SK-N-SH treated with all-trans-retinoic acid at 6 μM for 48 hours (cell line): Measurements from ENCODE around the gene ASIC3.
"Not testable (repeated sequence)": the region's sequence is repeated elsewhere in the genome, so short reads cannot be mapped to it uniquely, and the experiment has no call there.

Experiments
- ARNTL ChIP-seq: fragments of 450-650 bp; formaldehyde crosslinking; IDR thresholded peaks from 2 replicates; pipeline ENCODE4 v1.5.0; 2020; ENCODE audit warnings: low read depth, mild to moderate bottlenecking, moderate library complexity, borderline replicate concordance
- BACH2 ChIP-seq: fragments of 250-450 bp; sonication (Bioruptor Pico); IDR thresholded peaks from 2 replicates; pipeline ENCODE4 v1.9.0; 2021; ENCODE audit warnings: mild to moderate bottlenecking, borderline replicate concordance
- ESRRG ChIP-seq: fragments of 250-450 bp; sonication (Bioruptor Pico); IDR thresholded peaks from 2 replicates; pipeline ENCODE4 v1.6.1; 2021; ENCODE audit warnings: mild to moderate bottlenecking
- GLIS3 ChIP-seq: fragments of 250-450 bp; sonication (Bioruptor Pico); IDR thresholded peaks from 2 replicates; pipeline ENCODE4 v1.5.0; 2020; ENCODE audit warnings: mild to moderate bottlenecking, moderate library complexity
- PATZ1 ChIP-seq: fragments of 250-450 bp; sonication (Bioruptor Pico); IDR thresholded peaks from 2 replicates; pipeline ENCODE4 v1.8.0; 2020; ENCODE audit warnings: mild to moderate bottlenecking, moderate library complexity, borderline replicate concordance
- PPARA ChIP-seq: fragments of 250-450 bp; sonication (Bioruptor Pico); IDR thresholded peaks from 2 replicates; pipeline ENCODE4 v1.5.0; 2020; ENCODE audit warnings: mild to moderate bottlenecking, borderline replicate concordance
- RARB ChIP-seq: fragments of 250-450 bp; sonication (Bioruptor Pico); IDR thresholded peaks from 2 replicates; pipeline ENCODE4 v1.8.0; 2021; ENCODE audit warnings: mild to moderate bottlenecking, moderate library complexity
- SNAI2 ChIP-seq: fragments of 250-450 bp; sonication (Bioruptor Pico); IDR thresholded peaks from 2 replicates; pipeline ENCODE4 v1.5.0; 2020; ENCODE audit warnings: mild to moderate bottlenecking, moderate library complexity
- ZC3H10 ChIP-seq: fragments of 250-450 bp; sonication (Bioruptor Pico); IDR thresholded peaks from 2 replicates; pipeline ENCODE4 v1.5.1; 2021; ENCODE audit warnings: mild to moderate bottlenecking, moderate library complexity
- ZFP3 ChIP-seq: fragments of 250-450 bp; sonication (Bioruptor Pico); IDR thresholded peaks from 2 replicates; pipeline ENCODE4 v1.5.0; 2020; ENCODE audit warnings: mild to moderate bottlenecking, moderate library complexity
- ZFP30 ChIP-seq: fragments of 450-650 bp; formaldehyde crosslinking; IDR thresholded peaks from 2 replicates; pipeline ENCODE4 v1.5.0; 2022; ENCODE audit warnings: mild to moderate bottlenecking, moderate library complexity
- ZNF70 ChIP-seq: fragments of 450-650 bp; formaldehyde crosslinking; IDR thresholded peaks from 2 replicates; pipeline ENCODE4 v1.5.0; 2020; ENCODE audit warnings: mild to moderate bottlenecking, moderate library complexity
- ZNF8 ChIP-seq: fragments of 450-650 bp; formaldehyde crosslinking; IDR thresholded peaks from 2 replicates; pipeline ENCODE4 v1.5.0; 2020; ENCODE audit warnings: mild to moderate bottlenecking, moderate library complexity
- TF ChIP-seq, protein P1 (sequence below): fragments of 250-450 bp; sonication (Bioruptor Pico); IDR thresholded peaks from 2 replicates; pipeline ENCODE4 v1.5.1; 2020; ENCODE audit warnings: low read depth, mild to moderate bottlenecking, moderate library complexity

DNA sequence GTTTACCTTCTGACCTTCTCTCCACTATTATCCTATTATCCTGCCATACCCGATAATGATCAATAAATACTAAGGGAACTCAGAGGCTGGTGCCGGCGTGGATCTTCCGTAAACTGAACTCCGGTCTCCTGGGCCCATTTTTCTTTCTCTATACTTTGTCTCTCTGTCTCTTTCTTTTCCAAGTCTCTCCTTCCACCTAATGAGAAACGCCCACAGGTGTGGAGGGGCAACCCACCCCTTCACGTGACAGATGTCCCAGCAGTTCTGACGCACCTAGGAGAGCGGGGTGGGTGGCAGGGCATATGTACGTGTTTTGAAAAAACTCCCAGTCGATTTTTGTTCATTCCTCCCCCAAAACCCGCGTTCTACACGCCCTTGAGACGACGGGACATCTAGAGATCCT is 20.6 kb upstream of the ASIC3 start:
- TF ChIP-seq, protein P1, sequence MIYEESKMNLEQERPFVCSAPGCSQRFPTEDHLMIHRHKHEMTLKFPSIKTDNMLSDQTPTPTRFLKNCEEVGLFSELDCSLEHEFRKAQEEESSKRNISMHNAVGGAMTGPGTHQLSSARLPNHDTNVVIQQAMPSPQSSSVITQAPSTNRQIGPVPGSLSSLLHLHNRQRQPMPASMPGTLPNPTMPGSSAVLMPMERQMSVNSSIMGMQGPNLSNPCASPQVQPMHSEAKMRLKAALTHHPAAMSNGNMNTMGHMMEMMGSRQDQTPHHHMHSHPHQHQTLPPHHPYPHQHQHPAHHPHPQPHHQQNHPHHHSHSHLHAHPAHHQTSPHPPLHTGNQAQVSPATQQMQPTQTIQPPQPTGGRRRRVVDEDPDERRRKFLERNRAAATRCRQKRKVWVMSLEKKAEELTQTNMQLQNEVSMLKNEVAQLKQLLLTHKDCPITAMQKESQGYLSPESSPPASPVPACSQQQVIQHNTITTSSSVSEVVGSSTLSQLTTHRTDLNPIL (CRISPR knock-in tag) = not testable (repeated sequence)
- TF ChIP-seq PATZ1 (CRISPR knock-in tag); ARNTL; ZFP3 (CRISPR knock-in tag); RARB (CRISPR knock-in tag); ZFP30 (CRISPR knock-in tag); ESRRG (CRISPR knock-in tag); ZC3H10 (CRISPR knock-in tag); GLIS3; PPARA (CRISPR knock-in tag); ZNF70 (CRISPR knock-in tag); SNAI2 (CRISPR knock-in tag); BACH2 (CRISPR knock-in tag); ZNF8: not testable (repeated sequence)
